ENCODE data around the gene HTT-AS. TPM values are rescaled to one million over a fixed set of nuclear protein-coding genes. Genes with fewer than 3 reads are reported as not detected.

The HTT-AS gene
- total RNA-seq, 4 donors from 2014 or later, result not detected

DNA sequence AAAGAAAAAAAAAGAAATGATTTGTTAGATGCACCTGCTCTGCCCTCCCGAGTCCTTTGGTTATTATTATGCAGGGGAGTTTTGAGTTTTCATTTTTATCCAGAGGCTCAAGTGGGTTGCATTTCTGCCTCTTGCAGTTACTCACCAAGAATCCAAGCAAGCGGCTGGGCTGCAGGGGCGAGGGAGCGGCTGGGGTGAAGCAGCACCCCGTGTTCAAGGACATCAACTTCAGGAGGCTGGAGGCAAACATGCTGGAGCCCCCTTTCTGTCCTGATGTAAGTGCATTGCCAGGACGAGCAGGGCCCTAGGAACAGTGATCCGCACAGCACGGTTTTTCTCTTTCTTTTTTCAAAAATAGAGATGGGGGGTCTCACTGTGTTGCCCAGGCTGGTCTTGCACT lies 39.1 kb downstream of the HTT-AS start:
- TF ChIP-seq POLR2AphosphoS5 (IDR thresholded peaks at IDR 0.05) (no peak), EP300 (IDR thresholded peaks at IDR 0.05) (no peak), POLR2A (IDR thresholded peaks at IDR 0.05) (no peak)
- TF ChIP-seq, protein P1, sequence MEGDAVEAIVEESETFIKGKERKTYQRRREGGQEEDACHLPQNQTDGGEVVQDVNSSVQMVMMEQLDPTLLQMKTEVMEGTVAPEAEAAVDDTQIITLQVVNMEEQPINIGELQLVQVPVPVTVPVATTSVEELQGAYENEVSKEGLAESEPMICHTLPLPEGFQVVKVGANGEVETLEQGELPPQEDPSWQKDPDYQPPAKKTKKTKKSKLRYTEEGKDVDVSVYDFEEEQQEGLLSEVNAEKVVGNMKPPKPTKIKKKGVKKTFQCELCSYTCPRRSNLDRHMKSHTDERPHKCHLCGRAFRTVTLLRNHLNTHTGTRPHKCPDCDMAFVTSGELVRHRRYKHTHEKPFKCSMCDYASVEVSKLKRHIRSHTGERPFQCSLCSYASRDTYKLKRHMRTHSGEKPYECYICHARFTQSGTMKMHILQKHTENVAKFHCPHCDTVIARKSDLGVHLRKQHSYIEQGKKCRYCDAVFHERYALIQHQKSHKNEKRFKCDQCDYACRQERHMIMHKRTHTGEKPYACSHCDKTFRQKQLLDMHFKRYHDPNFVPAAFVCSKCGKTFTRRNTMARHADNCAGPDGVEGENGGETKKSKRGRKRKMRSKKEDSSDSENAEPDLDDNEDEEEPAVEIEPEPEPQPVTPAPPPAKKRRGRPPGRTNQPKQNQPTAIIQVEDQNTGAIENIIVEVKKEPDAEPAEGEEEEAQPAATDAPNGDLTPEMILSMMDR (IDR thresholded peaks at IDR 0.05), result no peak
- no peak overlapping the region for H3K27ac ChIP-seq
- H3K9me3 ChIP-seq, result no peaks in the 10 kb centered on the region
- 88% methylated on average over 8 of the region's 8 CpGs for WGBS
- H3K27me3 ChIP-seq, result no peaks in the 10 kb centered on the region
- peaks cover 17% of the 10 kb centered on the region for H3K4me1 ChIP-seq
- H3K36me3 ChIP-seq, result no peaks in the 10 kb centered on the region
- no peak overlapping the region for H3K4me3 ChIP-seq
- no peak for DNase-seq (ENCODE audit: low spot score in 2 of 2)

- no peak overlapping the region for H3K27ac ChIP-seq
- no peaks in the 10 kb centered on the region for H3K9me3 ChIP-seq
- no peaks in the 10 kb centered on the region for H3K36me3 ChIP-seq
- DNase-seq (ENCODE audit: low spot score in 2 of 2), result no peak
- TF ChIP-seq EP300 (IDR thresholded peaks at IDR 0.05) (no peak), POLR2A (IDR thresholded peaks at IDR 0.05) (no peak), POLR2AphosphoS5 (IDR thresholded peaks at IDR 0.05) (no peak)
- TF ChIP-seq, protein P1 (IDR thresholded peaks at IDR 0.05), result no peak
- H3K27me3 ChIP-seq, result no peaks in the 10 kb centered on the region
- H3K4me1 ChIP-seq, result peaks cover 17% of the 10 kb centered on the region
- WGBS, result 81% methylated on average over 8 of the region's 8 CpGs
- H3K4me3 ChIP-seq, result no peak overlapping the region
These were observed 40.1 kb downstream of the HTT-AS start for GRCh38 chr4:3034231-3034630.

- WGBS, result 88% methylated on average over 10 of the region's 12 CpGs
- no peak for DNase-seq (ENCODE audit: low spot score in 2 of 2)
- H3K4me1 ChIP-seq, result no peaks in the 10 kb centered on the region
These were observed 42.8 kb downstream of the HTT-AS start for GRCh38 chr4:3031357-3032082.

GRCh38 chr4:3030566-3031356 lies 43.6 kb downstream of the HTT-AS start:
- H3K4me1 ChIP-seq, result no peaks in the 10 kb centered on the region
- H3K36me3 ChIP-seq, result no peaks in the 10 kb centered on the region
- no peaks in the 10 kb centered on the region for H3K9me3 ChIP-seq
- H3K4me3 ChIP-seq, result no peak overlapping the region
- H3K27ac ChIP-seq, result no peak overlapping the region
- TF ChIP-seq EP300 (IDR thresholded peaks at IDR 0.05) (no peak), POLR2A (IDR thresholded peaks at IDR 0.05) (no peak), POLR2AphosphoS5 (IDR thresholded peaks at IDR 0.05) (no peak)
- TF ChIP-seq, protein P1 (IDR thresholded peaks at IDR 0.05), result no peak
- no peak for DNase-seq (ENCODE audit: low spot score in 2 of 2)
- WGBS, result 85% methylated on average over 18 of the region's 18 CpGs
- H3K27me3 ChIP-seq, result no peaks in the 10 kb centered on the region

More at GRCh38 chr4:3031357-3032082, 42.8 kb downstream of the HTT-AS start:
- no peak for TF ChIP-seq EP300 (IDR thresholded peaks at IDR 0.05)
- TF ChIP-seq, protein P1 (IDR thresholded peaks at IDR 0.05), result no peak
- no peak for TF ChIP-seq POLR2A (IDR thresholded peaks at IDR 0.05)
- no peak for TF ChIP-seq POLR2AphosphoS5 (IDR thresholded peaks at IDR 0.05)
- Histone ChIP-seq H3K27ac (no peak overlapping the region), H3K9me3 (no peaks in the 10 kb centered on the region), H3K4me3 (no peak overlapping the region), H3K27me3 (no peaks in the 10 kb centered on the region), H3K36me3 (no peaks in the 10 kb centered on the region)

- 96% methylated on average over 9 of the region's 9 CpGs for WGBS
- Histone ChIP-seq H3K4me1 (no peaks in the 10 kb centered on the region), H3K9me3 (no peaks in the 10 kb centered on the region), H3K27ac (no peak overlapping the region), H3K36me3 (no peaks in the 10 kb centered on the region), H3K4me3 (no peak overlapping the region), H3K27me3 (no peaks in the 10 kb centered on the region)
- no peak for DNase-seq (ENCODE audit: low spot score in 2 of 2)
- TF ChIP-seq POLR2AphosphoS5 (IDR thresholded peaks at IDR 0.05) (no peak), POLR2A (IDR thresholded peaks at IDR 0.05) (no peak), EP300 (IDR thresholded peaks at IDR 0.05) (no peak)
- TF ChIP-seq, protein P1 (IDR thresholded peaks at IDR 0.05), result no peak
These were observed 44.9 kb downstream of the HTT-AS start for GRCh38 chr4:3029464-3029863.

Data from suprapubic skin (tissue), 4 donors.